Superior temporal gyrus (tissue), 1 donor: ENCODE results near the gene TECTA.
"Not testable (repeated sequence)": the region's sequence is repeated elsewhere in the genome, so short reads cannot be mapped to it uniquely, and the experiment has no call there.

Experiments
- DNase-seq: peaks from one replicate; pipeline ENCODE4 v3.0.0-alpha.2; 2016; ENCODE audit errors: extremely low spot score

TECTA gene

DNA sequence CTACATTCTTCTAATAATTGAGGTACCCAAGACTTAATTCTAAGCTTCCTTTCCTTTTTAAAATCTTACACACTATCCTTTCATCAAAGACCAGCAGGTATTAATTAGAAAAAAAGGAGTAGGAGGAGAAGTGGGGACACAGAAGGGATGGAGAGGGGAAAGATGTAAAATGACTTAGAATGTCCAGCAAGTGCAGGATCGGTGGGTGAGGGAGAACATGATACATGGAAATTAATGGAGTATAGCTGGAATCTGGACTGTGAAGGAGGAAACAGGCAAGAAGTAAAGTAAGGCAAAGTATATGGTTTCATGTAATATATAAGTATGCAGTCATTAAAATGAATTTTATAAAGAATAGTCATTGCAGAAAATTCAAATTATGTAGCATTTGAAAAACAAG, 127.8 kb downstream of the TECTA start:
- DNase-seq: no peak

GRCh38 chr11:121229495-121230215, 128.6 kb downstream of the TECTA start:
- no peak for DNase-seq

DNA sequence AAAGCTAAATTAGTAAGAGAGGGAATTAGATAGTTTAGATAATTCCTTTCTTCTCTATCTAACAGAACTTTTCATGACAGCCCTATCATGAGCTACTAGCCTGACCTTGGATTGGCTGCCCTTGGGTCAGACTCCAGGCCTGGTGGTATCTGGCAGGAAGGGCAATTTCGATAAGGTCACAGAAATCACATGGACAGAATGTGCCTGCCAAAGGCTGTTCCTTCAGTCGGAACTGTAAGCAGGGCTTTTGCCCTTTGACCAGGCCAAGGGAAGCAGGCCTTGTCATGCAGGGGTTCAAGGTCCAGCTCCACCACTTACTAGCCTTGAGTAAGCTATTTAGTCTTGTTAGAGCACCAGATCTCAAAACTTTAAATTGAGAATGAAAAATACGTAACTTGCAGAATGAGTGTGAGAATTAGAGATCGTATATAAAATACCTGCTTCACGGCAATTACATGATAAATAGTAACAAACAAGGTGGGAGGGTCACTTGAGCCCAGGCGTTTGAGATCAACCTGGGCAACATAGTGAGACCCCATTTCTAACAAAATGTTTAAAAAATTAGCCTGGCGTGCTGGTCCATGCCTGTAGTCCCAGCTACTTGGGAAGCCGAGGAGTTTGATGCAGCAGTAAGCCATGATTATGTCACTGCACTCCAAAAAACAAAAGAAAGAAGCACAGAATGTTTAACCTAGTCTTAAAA, 130.7 kb downstream of the TECTA start:
- DNase-seq: no peak

DNA sequence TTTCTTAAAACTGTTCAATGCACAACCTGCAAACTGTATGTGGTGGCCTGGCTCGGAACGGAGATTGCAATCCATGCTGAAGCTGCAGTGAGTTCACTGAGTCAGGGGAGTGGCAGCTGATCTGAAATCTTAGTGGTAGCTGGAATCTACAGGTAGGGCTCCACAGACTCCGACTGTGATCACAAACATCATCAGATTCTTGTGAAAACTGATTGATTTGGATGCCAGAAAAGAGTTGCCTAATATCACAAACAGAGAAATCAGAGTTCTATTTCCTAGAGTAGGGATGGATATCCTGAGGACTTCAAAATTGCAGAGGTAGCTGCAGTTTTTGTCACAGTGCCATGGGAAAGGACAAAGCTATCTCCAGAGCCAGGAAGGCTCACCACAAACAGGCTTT, 134.0 kb downstream of the TECTA start:
- DNase-seq: no peak

DNA sequence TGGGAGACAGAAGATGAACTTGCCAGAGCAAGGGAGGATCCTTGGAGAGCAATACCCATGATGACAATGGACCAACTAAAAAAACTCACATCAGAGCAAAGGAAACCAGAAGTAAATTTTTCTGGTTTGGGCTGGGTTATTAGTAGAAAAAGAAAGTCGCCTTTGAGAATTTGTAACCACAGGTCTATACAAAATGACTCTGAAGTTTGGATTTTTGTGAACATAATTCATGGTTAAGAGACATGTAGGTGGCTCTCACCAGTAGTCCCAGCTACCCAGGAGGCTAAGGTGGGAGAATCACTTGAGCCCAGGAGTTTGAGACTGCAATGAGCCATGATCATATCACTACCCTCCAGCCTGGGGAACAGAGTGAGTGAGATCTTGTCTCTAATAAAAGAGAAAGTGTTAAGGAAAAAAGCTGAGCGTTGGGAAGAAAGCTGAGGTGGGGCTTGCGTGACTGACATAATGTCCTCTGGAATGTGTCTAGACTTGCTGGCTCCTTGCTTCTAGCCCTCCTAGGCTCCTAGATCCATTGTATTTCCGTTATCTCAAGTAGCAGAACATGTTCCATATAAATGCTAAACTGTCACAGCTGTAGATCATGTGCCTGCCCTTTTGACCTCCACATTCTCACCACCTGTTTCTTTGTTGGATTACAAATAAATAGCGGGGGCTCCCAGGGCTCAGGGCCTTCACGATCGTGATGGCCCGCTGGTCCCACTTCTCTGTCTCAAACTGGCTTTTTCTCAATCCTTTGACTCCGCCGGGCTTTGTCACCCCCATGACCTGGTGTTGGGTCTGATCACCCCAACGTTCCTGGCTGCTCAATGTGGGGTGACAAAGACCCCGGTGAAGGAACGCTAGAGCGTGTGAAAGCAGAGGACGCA, 135.3 kb downstream of the TECTA start:
- DNase-seq: no peak

DNA sequence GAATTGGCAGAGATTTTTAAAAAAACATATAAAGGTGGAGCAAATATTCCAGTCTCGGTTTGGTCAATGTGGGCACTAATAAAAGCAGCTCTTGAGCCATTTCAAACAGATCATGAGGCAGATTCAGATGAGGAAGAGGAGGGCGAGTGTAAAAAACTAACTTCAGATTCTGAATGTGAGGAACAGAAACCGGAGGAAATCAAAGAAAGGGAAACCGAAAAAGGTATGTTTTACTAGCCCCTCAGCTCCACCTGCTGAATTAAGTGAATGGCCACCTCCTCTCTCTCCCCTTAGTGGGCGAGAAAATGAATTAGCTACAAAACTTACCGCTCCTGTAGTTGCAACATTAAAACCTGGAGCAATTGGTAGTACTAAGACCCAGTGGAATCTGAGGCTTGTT, 136.2 kb downstream of the TECTA start:
- not testable (repeated sequence) for DNase-seq

- no peak for DNase-seq
Measured at GRCh38 chr11:121237686-121238658, 136.9 kb downstream of the TECTA start.

DNA sequence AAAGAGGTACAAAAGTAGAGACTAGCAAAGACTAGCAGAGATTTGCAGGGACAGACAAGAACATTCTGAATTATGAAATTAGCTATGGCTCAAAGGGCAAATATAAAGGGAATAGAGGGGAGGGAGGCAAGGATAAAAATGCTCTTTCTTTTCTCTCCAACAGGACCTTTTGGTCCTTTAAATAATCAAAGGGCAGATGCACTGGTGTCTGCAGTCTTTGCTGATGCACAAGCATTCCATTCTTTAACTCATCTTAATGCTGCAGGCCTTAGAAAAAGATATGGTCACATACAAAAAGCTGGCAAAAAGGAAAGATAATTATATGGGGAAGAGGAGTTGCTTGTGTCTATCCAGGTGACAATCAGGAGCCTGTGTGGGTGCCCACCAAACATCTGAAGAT, 137.9 kb downstream of the TECTA start:
- no peak for DNase-seq

- DNase-seq: not testable (repeated sequence)
Measured at GRCh38 chr11:121240001-121240400, 139.0 kb downstream of the TECTA start.

GRCh38 chr11:121240650-121241303, 139.7 kb downstream of the TECTA start:
- DNase-seq: no peak
